ENCODE results near the gene EPHA10.

GRCh38 chr1:37797750-37798345 lies 32.9 kb upstream of the EPHA10 start:
- TF ChIP-seq, protein P1, sequence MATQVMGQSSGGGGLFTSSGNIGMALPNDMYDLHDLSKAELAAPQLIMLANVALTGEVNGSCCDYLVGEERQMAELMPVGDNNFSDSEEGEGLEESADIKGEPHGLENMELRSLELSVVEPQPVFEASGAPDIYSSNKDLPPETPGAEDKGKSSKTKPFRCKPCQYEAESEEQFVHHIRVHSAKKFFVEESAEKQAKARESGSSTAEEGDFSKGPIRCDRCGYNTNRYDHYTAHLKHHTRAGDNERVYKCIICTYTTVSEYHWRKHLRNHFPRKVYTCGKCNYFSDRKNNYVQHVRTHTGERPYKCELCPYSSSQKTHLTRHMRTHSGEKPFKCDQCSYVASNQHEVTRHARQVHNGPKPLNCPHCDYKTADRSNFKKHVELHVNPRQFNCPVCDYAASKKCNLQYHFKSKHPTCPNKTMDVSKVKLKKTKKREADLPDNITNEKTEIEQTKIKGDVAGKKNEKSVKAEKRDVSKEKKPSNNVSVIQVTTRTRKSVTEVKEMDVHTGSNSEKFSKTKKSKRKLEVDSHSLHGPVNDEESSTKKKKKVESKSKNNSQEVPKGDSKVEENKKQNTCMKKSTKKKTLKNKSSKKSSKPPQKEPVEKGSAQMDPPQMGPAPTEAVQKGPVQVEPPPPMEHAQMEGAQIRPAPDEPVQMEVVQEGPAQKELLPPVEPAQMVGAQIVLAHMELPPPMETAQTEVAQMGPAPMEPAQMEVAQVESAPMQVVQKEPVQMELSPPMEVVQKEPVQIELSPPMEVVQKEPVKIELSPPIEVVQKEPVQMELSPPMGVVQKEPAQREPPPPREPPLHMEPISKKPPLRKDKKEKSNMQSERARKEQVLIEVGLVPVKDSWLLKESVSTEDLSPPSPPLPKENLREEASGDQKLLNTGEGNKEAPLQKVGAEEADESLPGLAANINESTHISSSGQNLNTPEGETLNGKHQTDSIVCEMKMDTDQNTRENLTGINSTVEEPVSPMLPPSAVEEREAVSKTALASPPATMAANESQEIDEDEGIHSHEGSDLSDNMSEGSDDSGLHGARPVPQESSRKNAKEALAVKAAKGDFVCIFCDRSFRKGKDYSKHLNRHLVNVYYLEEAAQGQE (IDR thresholded peaks at IDR 0.05; ENCODE audit: borderline replicate concordance): no peak
- TF ChIP-seq CTCF (IDR thresholded peaks at IDR 0.05; ENCODE audit: poor library complexity, severe bottlenecking): no peak
- TF ChIP-seq POLR2AphosphoS5 (IDR thresholded peaks at IDR 0.05): no peak
- TF ChIP-seq EZH2 (IDR thresholded peaks at IDR 0.05; ENCODE audit: borderline replicate concordance, insufficient read depth, low read length, poor library complexity, severe bottlenecking): no peak
